H1 (cell line): ENCODE data around the gene GGT6. TPM values are rescaled to one million over a fixed set of nuclear protein-coding genes. Genes with fewer than 3 reads are reported as not detected.

ENCODE experiments used
- CTCF ChIA-PET: fragments of 300-600 bp; sonication (Branson Sonifier 250); formaldehyde crosslinking; loops from one replicate; lab custom pipeline; 2021; ENCODE audit not compliant: partially characterized antibody; lab: Charles Lee
- POLR2A ChIA-PET: fragments of 300-600 bp; sonication (Branson Sonifier 250); formaldehyde crosslinking; loops from one replicate; lab custom pipeline; 2021; ENCODE audit warnings: inconsistent platforms; ENCODE audit not compliant: partially characterized antibody; lab: Charles Lee
- DNase-seq, 2 experiments: peaks; one replicate each; pipeline versions ENCODE4 v3.0.0 to v3.0.0-alpha.2; 2010 to 2022; ENCODE audit warnings: low spot score in 2 of 2, low read depth in 1 of 2, mixed read lengths in 1 of 2
- FAIRE-seq: peaks from 2 replicates; lab custom pipeline; 2011; peaks lifted over from hg19 to GRCh38; lab: Jason Lieb, UNC
- H2AFZ ChIP-seq: 2 replicates; pipeline ENCODE4 v1.8.1; 2012; ENCODE audit warnings: low read length, inconsistent platforms
- H2AK5ac ChIP-seq: 2 replicates; pipeline ENCODE4 v1.6.1; 2013; ENCODE audit warnings: low read depth, low read length
- H2BK120ac ChIP-seq: replicated peaks from 2 replicates; pipeline ENCODE3; 2013; ENCODE audit warnings: low read depth, low read length, inconsistent platforms
- H2BK12ac ChIP-seq: 2 replicates; pipeline ENCODE4 v1.6.1; 2013; ENCODE audit warnings: low read depth, low read length
- H2BK15ac ChIP-seq: 2 replicates; pipeline ENCODE4 v1.6.1; 2013; ENCODE audit warnings: low read length
- H2BK20ac ChIP-seq: 2 replicates; pipeline ENCODE4 v1.6.1; 2013; ENCODE audit warnings: low read length
- H2BK5ac ChIP-seq: 2 replicates; pipeline ENCODE4 v1.6.1; 2013; ENCODE audit warnings: low read depth, low read length
- H3K14ac ChIP-seq: 2 replicates; pipeline ENCODE4 v1.6.1; 2013; ENCODE audit warnings: inconsistent platforms; ENCODE audit not compliant: insufficient read length
- H3K18ac ChIP-seq: 2 replicates; pipeline ENCODE4 v1.6.1; 2013; ENCODE audit warnings: low read length; ENCODE audit errors: extremely low read depth
- H3K23ac ChIP-seq: 2 replicates; pipeline ENCODE4 v1.6.1; 2013; ENCODE audit warnings: inconsistent platforms; ENCODE audit not compliant: insufficient read length
- H3K23me2 ChIP-seq: 2 replicates; pipeline ENCODE4 v1.6.1; 2013; ENCODE audit warnings: low read depth, low read length
- H3K27ac ChIP-seq: 2 replicates; pipeline ENCODE4 v1.6.1; 2011; ENCODE audit warnings: low read depth, low read length, inconsistent platforms
- H3K27me3 ChIP-seq, 4 experiments: replicated peaks in 1 of 4; 1 replicate in 1 of 4; 2 replicates in 3 of 4; pipeline versions ENCODE4 v1.6.1 to v1.8.1; 2011 to 2013; ENCODE audit warnings: low read length in 3 of 4, mild to moderate bottlenecking in 3 of 4, inconsistent platforms in 2 of 4, mixed read lengths in 2 of 4, moderate library complexity in 1 of 4; ENCODE audit not compliant: control insufficient read depth in 3 of 4, insufficient read depth in 3 of 4; ENCODE audit errors: extremely low read depth in 1 of 4
- H3K36me3 ChIP-seq, 4 experiments: 2 replicates each; pipeline versions ENCODE4 v1.6.1 to v1.8.1; 2011 to 2013; ENCODE audit warnings: mild to moderate bottlenecking in 4 of 4, low read length in 3 of 4, moderate library complexity in 2 of 4, control low read depth in 1 of 4, inconsistent platforms in 1 of 4; ENCODE audit not compliant: insufficient read depth in 4 of 4, control insufficient read depth in 2 of 4
- H3K4ac ChIP-seq: replicated peaks from 2 replicates; pipeline ENCODE3; 2013; ENCODE audit warnings: low read length, low read depth, mixed read lengths, inconsistent platforms; ENCODE audit not compliant: insufficient read length
- H3K4me1 ChIP-seq, 4 experiments: replicated peaks in 1 of 4; 1 replicate in 1 of 4; 2 replicates in 3 of 4; pipeline versions ENCODE4 v1.6.1 to v1.8.1; 2011 to 2013; ENCODE audit warnings: low read length in 3 of 4, inconsistent platforms in 2 of 4, mixed read lengths in 1 of 4; ENCODE audit not compliant: insufficient read depth in 4 of 4, control insufficient read depth in 3 of 4
- H3K4me2 ChIP-seq, 2 experiments: 2 replicates each; pipeline versions ENCODE4 v1.6.1 to v1.8.1; 2011 to 2013; ENCODE audit warnings: low read depth in 2 of 2, low read length in 2 of 2, control low read depth in 1 of 2, inconsistent platforms in 1 of 2, mild to moderate bottlenecking in 1 of 2; ENCODE audit not compliant: insufficient read depth in 1 of 2
- H3K4me3 ChIP-seq, 4 experiments: fragments of 200-600, 300-600 bp in 1 of 4; sonication (generic), shearing (Covaris generic), sonication (Bioruptor Twin) in 1 of 4; 2 replicates each; pipeline versions ENCODE4 v1.5.1 to v1.8.1; 2011 to 2016; ENCODE audit warnings: low read length in 4 of 4, low read depth in 3 of 4, control low read depth in 2 of 4, inconsistent platforms in 2 of 4, mild to moderate bottlenecking in 2 of 4, mixed read lengths in 1 of 4, moderate library complexity in 1 of 4; ENCODE audit not compliant: insufficient read depth in 2 of 4; ENCODE audit errors: extremely low read depth in 1 of 4
- H3K56ac ChIP-seq: replicated peaks from 2 replicates; pipeline ENCODE3; 2013; ENCODE audit warnings: low read depth, mild to moderate bottlenecking, mixed read lengths, low read length, inconsistent platforms; ENCODE audit not compliant: insufficient read length
- H3K79me1 ChIP-seq: 2 replicates; pipeline ENCODE4 v1.6.1; 2013; ENCODE audit warnings: low read depth, low read length, control low read depth
- H3K79me2 ChIP-seq, 2 experiments: 2 replicates each; pipeline versions ENCODE4 v1.6.1 to v1.8.1; 2012 to 2013; ENCODE audit warnings: low read length in 2 of 2, mild to moderate bottlenecking in 2 of 2, inconsistent platforms in 1 of 2; ENCODE audit not compliant: insufficient read depth in 2 of 2, control insufficient read depth in 1 of 2
- H3K9ac ChIP-seq, 4 experiments: replicated peaks in 1 of 4; 1 replicate in 1 of 4; 2 replicates in 3 of 4; pipeline versions ENCODE4 v1.6.1 to v1.8.1; 2011 to 2013; ENCODE audit warnings: low read depth in 3 of 4, low read length in 3 of 4, control low read depth in 2 of 4, mild to moderate bottlenecking in 2 of 4, moderate library complexity in 2 of 4, inconsistent platforms in 1 of 4; ENCODE audit errors: extremely low read depth in 1 of 4
- H3K9me3 ChIP-seq, 2 experiments: 2 replicates each; pipeline versions ENCODE4 v1.6.1 to v1.8.1; 2012 to 2013; ENCODE audit warnings: mild to moderate bottlenecking in 2 of 2, moderate library complexity in 2 of 2, control low read depth in 1 of 2, inconsistent platforms in 1 of 2, low read depth in 1 of 2, low read length in 1 of 2, mixed read lengths in 1 of 2; ENCODE audit not compliant: insufficient read depth in 2 of 2
- H4K20me1 ChIP-seq, 2 experiments: replicated peaks in 1 of 2; 2 replicates each; pipeline versions ENCODE3 to v1.8.1; 2011 to 2013; ENCODE audit warnings: inconsistent platforms in 2 of 2, low read length in 2 of 2, mild to moderate bottlenecking in 1 of 2; ENCODE audit not compliant: insufficient read depth in 2 of 2, control insufficient read depth in 1 of 2
- H4K5ac ChIP-seq: 2 replicates; pipeline ENCODE4 v1.6.1; 2013; ENCODE audit warnings: low read length, low read depth, mixed read lengths, inconsistent platforms; ENCODE audit not compliant: insufficient read length
- H4K8ac ChIP-seq: 2 replicates; pipeline ENCODE4 v1.8.0; 2013; ENCODE audit warnings: mild to moderate bottlenecking, moderate library complexity, low read length, inconsistent platforms; ENCODE audit not compliant: insufficient read depth; ENCODE audit errors: extremely low read depth
- H4K91ac ChIP-seq: replicated peaks from 2 replicates; pipeline ENCODE3; 2013; ENCODE audit warnings: low read length, mixed read lengths, inconsistent platforms; ENCODE audit not compliant: insufficient read length
- ATF2 ChIP-seq: IDR thresholded peaks from 2 replicates; pipeline ENCODE4 v1.6.1; 2012; ENCODE audit warnings: low read length, inconsistent platforms
- CREB1 ChIP-seq: IDR thresholded peaks from 2 replicates; pipeline ENCODE4 v1.6.1; 2012; ENCODE audit warnings: inconsistent platforms
- FOSL1 ChIP-seq: IDR thresholded peaks from 2 replicates; pipeline ENCODE4 v1.6.1; 2011; ENCODE audit warnings: mild to moderate bottlenecking, low read depth, low read length, moderate library complexity; ENCODE audit not compliant: insufficient read depth
- GTF2F1 ChIP-seq: IDR thresholded peaks from 2 replicates; pipeline ENCODE4 v1.6.1; 2012; ENCODE audit warnings: low read depth, low read length, improper control_type of control experiment, borderline replicate concordance
- JUN ChIP-seq: IDR thresholded peaks from 2 replicates; pipeline ENCODE4 v1.6.1; 2011; ENCODE audit warnings: low read depth, mild to moderate bottlenecking, improper control_type of control experiment, low read length
- SP1 ChIP-seq: IDR thresholded peaks from 2 replicates; pipeline ENCODE4 v1.6.1; 2011; ENCODE audit warnings: low read depth, low read length
- WGBS, 2 experiments: shearing (Covaris generic) in 1 of 2; methylation state at CpG; one replicate each; pipeline versions ENCODE4 v1.1.6 to v1.1.7; 2013 to 2015; ENCODE audit warnings: low lambda C conversion rate in 2 of 2, mixed read lengths in 2 of 2, inconsistent platforms in 1 of 2, low coverage in 1 of 2, missing lambda C conversion rate in 1 of 2; ENCODE audit not compliant: insufficient replicate concordance in 2 of 2, insufficient coverage in 1 of 2, insufficient read length in 1 of 2; ENCODE audit errors: extremely low coverage in 1 of 2, missing lambda C conversion rate in 1 of 2; 5-methylcytosine and 5-hydroxymethylcytosine counted together
- polyA plus RNA-seq, 7 experiments: library from polyadenylated mRNA; depleted of rRNA in 3 of 7; stranded (reverse) in 5 of 7; unstranded in 2 of 7; fragments of >200 nt in 5 of 7; fragments of 200-250 nt in 2 of 7; gene quantifications; 1 replicate in 5 of 7; 2 replicates in 1 of 7; 4 replicates in 1 of 7; pipeline versions ENCODE4 v1.2.1 to v1.2.3, GENCODE V29; 2011 to 2013; ENCODE audit warnings: missing spikeins in 2 of 7, mixed read lengths in 2 of 7
- total RNA-seq: library from RNA; stranded (reverse); fragmentation: NEBNext Ultra II Directional; extraction: Animal tissue kit (Norgen Biotek cat#: 25700); gene quantifications from 2 replicates; pipeline ENCODE4 v1.2.1, GENCODE V29; 2021

Gene GGT6
- total and polyA plus RNA-seq, 2 of the 8 experiments (the other 6 are each of a cell fraction or from before 2014, with no cell fraction given), result 0.18 TPM; not detected in 1

DNA sequence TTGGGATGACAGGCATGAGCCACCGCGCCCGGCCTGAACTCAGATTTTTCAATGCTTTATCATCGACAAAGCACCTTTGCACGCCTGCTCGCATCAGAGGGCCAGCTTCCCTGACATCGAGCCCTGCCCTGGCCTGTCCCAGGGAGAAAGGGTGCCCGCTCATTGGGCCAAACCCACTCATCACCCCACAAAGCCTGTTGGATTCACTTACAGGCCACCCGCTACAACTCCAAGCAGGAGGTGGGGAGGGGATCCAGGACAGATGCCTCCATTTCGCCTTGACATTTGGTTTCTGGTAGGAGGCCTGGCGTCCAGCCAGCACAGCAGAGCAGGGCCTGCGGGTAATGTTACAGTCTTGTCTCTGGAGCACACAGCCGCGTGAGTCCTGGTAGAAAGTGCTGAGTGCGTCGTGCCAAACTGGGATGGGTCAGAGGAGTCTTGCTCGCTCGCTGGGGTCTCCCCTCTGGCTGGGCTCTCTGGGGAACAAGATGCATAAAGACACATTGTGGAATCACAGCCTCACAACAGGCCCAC is 43.8 kb upstream of the GGT6 start:
- Histone ChIP-seq H2BK12ac (no peak overlapping the region), H3K4ac (no peak overlapping the region), H2AK5ac (no peak overlapping the region), H3K9me3 (no peaks in the 10 kb centered on the region), H3K79me2 (no peaks in the 10 kb centered on the region), H3K18ac (no peak overlapping the region), H4K91ac (no peak overlapping the region), H2BK15ac (no peak overlapping the region), H2BK120ac (no peak overlapping the region), H3K4me1 (peaks cover 4 to 25% (median 16%) of the 10 kb centered on the region in 4 experiments), H2BK5ac (no peak overlapping the region), H3K4me3 (no peak overlapping the region), H4K8ac (no peak overlapping the region), H3K14ac (no peak overlapping the region), H3K23me2 (peaks cover 2% of the 10 kb centered on the region; the same call in 1 of the 2 replicates), H3K79me1 (no peaks in the 10 kb centered on the region), H3K4me2 (no peak overlapping the region), H2AFZ (no peak overlapping the region), H3K56ac (no peak overlapping the region), H4K20me1 (no peaks in the 10 kb centered on the region), H3K27me3 (peaks cover 0 to 2% (median 0%) of the 10 kb centered on the region in 4 experiments; a peak in 1 of 7 replicates), H3K27ac (no peak overlapping the region), H3K9ac (no peak overlapping the region), H3K36me3 (no peaks in the 10 kb centered on the region), H2BK20ac (no peak overlapping the region), H3K23ac (no peak overlapping the region), H4K5ac (no peak overlapping the region)
- ChIA-PET POLR2A (no interaction called here), CTCF (interaction anchor here (1.2 to 2.1 kb wide), 4 partner anchors 9 to 26 kb away, joined by 3 to 7 read pairs (median 6); no protein-coding TSS in a partner anchor)
- TF ChIP-seq CREB1 (no peak), GTF2F1 (no peak), ATF2 (no peak), FOSL1 (no peak), SP1 (no peak), JUN (no peak)
- DNase-seq, result no peak
- FAIRE-seq, result no peak
- WGBS, 2 experiments, result 89% methylated on average over 18 of the region's 18 CpGs; no CpG with 5 or more reads in 1 of the 2 experiments
